HG03558 (cell line): Measurements from ENCODE around the gene CTAG2.
"Not testable (repeated sequence)": the region's sequence is repeated elsewhere in the genome, so short reads cannot be mapped to it uniquely, and the experiment has no call there.

Experiments used
- ATAC-seq: cut with Tn5 transposase; IDR thresholded peaks from one replicate; pipeline ENCODE4 v1.9.1; 2021; ENCODE audit warnings: moderate number of reproducible peaks; ENCODE audit not compliant: unreplicated experiment; ENCODE audit errors: extremely low read depth

The CTAG2 gene

DNA sequence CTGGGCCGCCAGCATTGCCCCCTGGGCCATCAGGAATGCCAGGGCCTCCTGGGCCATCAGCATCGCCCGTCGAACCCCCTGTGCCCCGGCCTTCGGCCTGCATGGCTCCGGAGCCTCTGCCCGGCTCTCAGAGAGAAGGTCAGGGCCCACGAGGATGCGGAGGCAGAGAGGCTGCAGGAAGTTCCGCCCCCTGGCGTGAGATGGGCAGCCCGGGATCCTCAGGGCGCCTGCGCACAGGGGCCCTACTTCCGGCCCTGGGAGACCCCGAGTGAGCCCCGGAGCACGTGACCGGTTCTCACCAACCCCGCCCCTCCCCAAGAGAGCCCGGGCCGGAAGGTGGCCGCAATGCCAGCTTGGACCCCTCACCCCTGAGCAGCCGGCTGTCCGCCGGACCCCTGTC lies at the start of gene CTAG2:
CTAG2 (minus strand) TSS at position 167 of the 400 bp plus-strand sequence; CDS start at position 103, 64 bp downstream.
- ATAC-seq, result not testable (repeated sequence)

- ATAC-seq, result no peak
These were observed 45.4 kb upstream of the CTAG2 start for GRCh38 chrX:154698630-154699248.

DNA sequence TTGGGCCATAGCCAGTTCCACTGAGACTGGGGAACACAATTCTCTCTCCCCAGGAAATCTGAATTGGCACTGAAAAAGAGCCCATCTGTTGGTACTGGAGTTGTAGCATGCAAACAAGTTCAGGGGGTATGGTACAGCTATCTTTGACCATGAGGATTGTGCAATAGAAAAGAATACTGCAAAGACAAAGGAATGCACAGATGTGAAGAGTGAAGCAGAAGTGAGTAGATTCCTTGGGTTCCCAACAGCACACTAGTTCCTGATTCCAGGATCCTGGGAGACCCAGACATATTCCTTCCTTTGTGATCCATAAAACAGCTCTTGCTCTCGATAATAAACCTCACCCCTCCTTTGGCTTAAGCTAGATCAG lies 43.3 kb upstream of the CTAG2 start:
- no peak for ATAC-seq

GRCh38 chrX:154695911-154696675 lies 42.7 kb upstream of the CTAG2 start:
- ATAC-seq, result no peak

GRCh38 chrX:154693394-154693793 lies 40.0 kb upstream of the CTAG2 start:
- no peak for ATAC-seq

- not testable (repeated sequence) for ATAC-seq
These were observed 37.1 kb upstream of the CTAG2 start for GRCh38 chrX:154690438-154690837.

- not testable (repeated sequence) for ATAC-seq
These were observed 18.7 kb upstream of the CTAG2 start for GRCh38 chrX:154672084-154672483.

DNA sequence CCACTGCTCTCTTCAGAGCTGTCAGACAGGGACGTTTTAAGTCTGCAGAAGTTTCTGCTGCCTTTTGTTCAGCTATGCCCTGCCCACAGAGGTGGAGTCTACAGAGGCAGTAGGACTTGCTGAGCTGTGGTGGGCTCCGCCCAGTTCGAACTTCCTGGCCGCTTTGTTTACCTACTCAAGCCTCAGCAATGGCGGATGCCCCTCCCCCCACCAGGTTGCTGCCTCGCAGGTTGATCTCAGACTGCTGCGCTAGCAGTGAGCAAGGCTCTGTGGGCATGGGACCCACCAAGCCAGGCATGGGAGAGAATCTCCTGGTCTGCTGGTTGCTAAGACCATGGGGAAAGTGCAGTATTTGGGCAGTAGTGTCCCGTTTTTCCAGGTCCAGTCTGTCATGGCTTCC lies 17.5 kb upstream of the CTAG2 start:
- not testable (repeated sequence) for ATAC-seq

DNA sequence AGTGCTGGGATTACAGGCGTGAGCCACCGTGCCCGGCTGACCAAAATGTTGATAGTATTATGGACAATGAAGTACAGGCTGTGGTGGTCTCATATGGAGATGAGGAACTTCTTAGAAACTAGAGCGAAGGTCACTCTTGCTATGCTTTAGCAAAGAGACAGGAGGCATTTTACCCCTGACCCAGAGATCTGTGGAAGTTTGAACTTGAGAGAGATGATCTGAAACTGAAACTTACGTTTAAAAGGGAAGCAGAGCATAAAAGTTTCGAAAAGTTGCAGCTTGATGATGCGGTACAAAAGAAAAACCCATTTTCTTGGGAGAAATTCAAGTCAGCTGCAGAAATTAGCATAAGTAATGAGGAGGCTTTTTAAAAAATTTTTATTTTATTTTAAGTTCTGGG lies 8.5 kb upstream of the CTAG2 start:
- no peak for ATAC-seq

DNA sequence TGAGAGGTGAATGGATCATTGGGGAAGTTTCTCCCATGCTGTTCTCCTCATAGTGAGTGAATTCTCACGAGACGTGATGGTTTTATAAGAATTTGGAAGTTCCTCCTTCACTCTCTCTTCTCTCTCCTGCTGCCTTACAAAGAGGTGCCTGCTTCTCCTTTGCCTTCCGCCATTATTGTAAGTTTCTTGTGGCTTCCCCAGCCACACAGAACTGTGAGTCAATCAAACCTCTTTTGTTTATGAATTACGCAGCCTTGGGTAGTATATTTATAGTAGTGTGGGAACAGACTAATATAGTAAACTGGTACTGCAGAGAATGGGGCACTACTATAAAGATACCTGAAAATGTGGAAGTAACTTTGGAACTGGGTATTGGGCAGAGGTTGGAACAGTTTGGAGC lies 7.8 kb upstream of the CTAG2 start:
- no peak for ATAC-seq

- no peak for ATAC-seq
These were observed 7.2 kb upstream of the CTAG2 start for GRCh38 chrX:154660541-154660940.

DNA sequence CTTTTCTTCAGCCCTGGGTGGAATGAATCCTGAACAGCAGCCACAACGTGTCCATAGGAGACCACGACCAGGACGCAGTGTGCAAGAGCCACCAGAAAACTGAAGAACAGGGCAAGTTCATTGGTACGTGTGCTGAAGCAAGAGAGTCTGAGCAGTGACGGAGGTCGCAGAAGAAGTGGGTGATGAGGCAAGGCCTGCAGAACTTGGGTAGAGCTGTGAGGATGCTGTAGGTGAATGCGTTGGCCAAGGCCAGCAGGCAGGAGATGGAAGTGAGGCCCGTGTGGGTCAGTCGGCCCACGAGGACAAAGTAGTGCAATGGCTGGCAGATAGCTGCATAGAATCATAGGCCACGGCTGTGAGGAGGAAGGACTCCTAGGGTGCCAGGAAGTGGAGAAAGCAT lies 5.6 kb upstream of the CTAG2 start:
- ATAC-seq, result no peak

- ATAC-seq, result no peak
These were observed 4.8 kb upstream of the CTAG2 start for GRCh38 chrX:154658187-154658586.

- ATAC-seq, result no peak
These were observed 3.9 kb upstream of the CTAG2 start for GRCh38 chrX:154657226-154657805.

DNA sequence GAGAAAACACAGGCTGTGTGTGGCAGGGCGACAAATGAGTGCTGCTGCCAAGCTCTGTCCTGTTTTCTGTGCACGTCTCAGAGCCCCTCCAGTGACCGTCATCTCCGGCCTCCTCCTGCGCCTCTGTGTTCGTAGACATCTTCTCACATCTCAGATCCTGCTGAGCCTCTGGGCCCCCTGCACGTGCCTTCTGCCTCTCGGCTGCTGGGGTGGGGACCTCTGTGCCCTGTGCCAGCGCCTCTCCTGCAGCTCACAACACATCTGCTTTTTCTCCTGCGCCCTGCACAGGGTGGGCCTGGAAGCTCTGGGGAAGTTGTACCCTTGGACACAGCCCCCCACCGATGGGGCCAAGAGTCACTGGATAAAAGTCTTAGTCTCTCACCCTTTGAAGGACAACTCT lies 2.4 kb upstream of the CTAG2 start:
- no peak for ATAC-seq

DNA sequence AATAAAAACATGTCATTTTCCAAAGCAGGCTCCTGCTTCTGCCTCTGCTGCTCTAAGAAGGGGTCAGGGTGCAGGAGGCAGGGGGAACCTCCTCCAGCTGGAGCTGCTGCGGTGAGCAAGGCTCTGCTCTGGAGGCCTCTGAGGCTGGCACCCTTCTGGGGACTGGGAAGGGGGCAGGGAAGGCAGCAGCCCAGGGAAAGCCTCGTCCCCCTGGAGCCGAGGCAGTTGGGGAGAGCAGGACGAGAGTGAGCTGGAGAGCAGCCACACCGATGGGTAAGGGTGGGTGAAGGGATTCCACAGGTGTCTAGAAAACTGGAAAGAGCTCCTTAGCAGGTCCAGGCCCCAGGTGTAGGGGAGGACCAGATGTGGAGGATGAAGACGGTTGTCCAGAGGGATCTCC lies 2.0 kb upstream of the CTAG2 start:
- no peak for ATAC-seq

- ATAC-seq, result no peak
These were observed 1.5 kb upstream of the CTAG2 start for GRCh38 chrX:154654925-154655324.

- no peak for ATAC-seq
These were observed 993 bp upstream of the CTAG2 start for GRCh38 chrX:154654372-154654771.

- no peak for ATAC-seq
These were observed 354 bp downstream of the CTAG2 start for GRCh38 chrX:154653048-154653401.

DNA sequence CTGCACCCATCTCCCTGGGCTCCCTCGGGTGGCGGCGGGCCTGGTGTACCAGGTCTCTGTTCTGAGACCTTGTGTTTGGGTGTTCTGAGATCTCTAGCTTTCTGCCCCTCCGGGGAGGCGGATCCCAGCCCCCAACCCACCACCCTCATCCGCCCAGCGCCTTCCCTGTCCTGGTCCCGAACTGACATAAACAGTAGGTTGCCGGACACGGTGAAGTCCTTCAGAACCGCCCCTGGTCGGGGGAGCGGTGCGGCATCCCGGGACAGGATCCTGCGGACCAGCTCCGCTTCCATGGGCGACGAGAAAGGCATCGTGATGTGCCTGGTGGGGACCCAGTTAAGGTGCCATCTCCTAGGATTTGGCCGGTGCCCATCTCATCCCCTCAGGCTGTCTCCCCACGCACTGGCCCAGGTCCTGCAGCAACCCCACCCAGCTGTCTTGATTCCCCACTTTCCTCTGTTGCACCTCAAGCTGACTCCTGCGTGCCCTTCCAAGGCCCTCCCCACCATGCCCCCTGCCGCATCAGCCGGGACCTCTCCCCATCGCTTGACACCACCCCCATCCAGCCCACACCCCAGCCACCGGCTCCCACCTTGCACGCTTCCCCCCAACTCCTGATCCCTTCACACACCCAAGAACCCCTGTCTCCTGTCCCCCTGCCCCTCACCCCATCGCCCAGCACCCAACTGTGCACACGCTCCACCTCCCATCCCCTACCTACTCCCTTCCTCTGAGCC lies 900 bp downstream of the CTAG2 start:
- ATAC-seq, result no peak

- ATAC-seq, result no peak
These were observed 3.2 kb downstream of the CTAG2 start for GRCh38 chrX:154650221-154650510.
